NB4 (cell line): ENCODE results near the gene POU6F2.

Source experiments
- DNase-seq: peaks from one replicate; pipeline ENCODE4 v3.0.0; 2010; ENCODE audit warnings: low read depth
- H3K4me3 ChIP-seq: one replicate; pipeline ENCODE4 v1.5.1; 2011; ENCODE audit warnings: mild to moderate bottlenecking, low read depth, low read length, moderate library complexity
- MYC ChIP-seq: IDR thresholded peaks from 2 replicates; pipeline ENCODE4 v1.6.1; 2011; ENCODE audit warnings: low read depth, low read length
- POLR2A ChIP-seq: IDR thresholded peaks from 2 replicates; pipeline ENCODE4 v1.6.1; 2011; ENCODE audit warnings: mild to moderate bottlenecking; ENCODE audit not compliant: insufficient read length; ENCODE audit errors: extremely low read depth
- TF ChIP-seq, protein P1 (sequence below): IDR thresholded peaks from one replicate; pipeline ENCODE4 v1.5.1; 2012; ENCODE audit warnings: low read depth, low read length
- TF ChIP-seq, protein P2 (sequence below): IDR thresholded peaks from 2 replicates; pipeline ENCODE4 v1.6.1; 2011; ENCODE audit warnings: low read depth, low read length

The POU6F2 gene

DNA sequence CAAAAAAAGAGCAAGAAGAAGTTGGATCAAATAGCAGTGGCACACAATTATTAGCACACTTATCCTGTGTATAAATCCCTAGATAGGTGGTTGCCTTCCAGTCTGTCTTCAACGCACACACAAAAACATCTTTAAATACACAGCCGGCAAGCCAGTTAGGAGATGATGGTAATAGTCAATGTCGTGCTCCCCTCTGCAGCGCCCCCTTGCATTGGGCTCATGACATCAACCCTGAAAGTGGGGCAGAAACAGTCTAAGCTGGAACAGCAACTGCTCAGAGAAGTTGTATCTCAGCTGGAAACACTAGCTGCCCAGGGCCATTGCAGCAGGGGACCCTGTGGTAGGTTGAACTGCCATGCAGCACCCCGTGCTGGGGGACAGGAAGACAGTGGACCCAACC, 409.0 kb downstream of the POU6F2 start:
- no peak overlapping the region for H3K4me3 ChIP-seq
- TF ChIP-seq MYC (no peak), POLR2A (no peak)
- TF ChIP-seq, protein P1, sequence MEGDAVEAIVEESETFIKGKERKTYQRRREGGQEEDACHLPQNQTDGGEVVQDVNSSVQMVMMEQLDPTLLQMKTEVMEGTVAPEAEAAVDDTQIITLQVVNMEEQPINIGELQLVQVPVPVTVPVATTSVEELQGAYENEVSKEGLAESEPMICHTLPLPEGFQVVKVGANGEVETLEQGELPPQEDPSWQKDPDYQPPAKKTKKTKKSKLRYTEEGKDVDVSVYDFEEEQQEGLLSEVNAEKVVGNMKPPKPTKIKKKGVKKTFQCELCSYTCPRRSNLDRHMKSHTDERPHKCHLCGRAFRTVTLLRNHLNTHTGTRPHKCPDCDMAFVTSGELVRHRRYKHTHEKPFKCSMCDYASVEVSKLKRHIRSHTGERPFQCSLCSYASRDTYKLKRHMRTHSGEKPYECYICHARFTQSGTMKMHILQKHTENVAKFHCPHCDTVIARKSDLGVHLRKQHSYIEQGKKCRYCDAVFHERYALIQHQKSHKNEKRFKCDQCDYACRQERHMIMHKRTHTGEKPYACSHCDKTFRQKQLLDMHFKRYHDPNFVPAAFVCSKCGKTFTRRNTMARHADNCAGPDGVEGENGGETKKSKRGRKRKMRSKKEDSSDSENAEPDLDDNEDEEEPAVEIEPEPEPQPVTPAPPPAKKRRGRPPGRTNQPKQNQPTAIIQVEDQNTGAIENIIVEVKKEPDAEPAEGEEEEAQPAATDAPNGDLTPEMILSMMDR = peak; percentile 20
- TF ChIP-seq, protein P2, sequence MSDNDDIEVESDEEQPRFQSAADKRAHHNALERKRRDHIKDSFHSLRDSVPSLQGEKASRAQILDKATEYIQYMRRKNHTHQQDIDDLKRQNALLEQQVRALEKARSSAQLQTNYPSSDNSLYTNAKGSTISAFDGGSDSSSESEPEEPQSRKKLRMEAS = no peak
- peak; percentile 11 for DNase-seq

DNA sequence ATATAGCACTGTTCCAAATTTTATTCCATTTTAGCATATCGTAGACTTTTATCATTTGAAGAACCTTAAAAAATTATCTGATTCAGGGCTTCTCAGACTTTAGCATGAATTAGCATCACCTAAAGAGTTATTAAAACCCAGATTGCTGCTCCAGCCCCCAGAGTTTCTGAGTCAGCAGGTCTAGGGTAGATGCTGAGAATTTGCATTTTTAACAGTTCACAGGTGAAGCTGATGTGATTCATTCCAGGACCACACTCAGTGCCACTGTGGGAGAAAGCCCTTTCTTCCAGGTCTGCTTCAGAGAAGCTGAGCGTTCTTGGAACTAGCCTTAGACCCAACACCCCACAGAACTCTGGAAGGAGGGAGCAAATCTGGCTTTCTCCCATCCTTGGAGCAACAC, 414.4 kb downstream of the POU6F2 start:
- TF ChIP-seq, protein P2 = no peak
- TF ChIP-seq MYC (no peak), POLR2A (no peak)
- TF ChIP-seq, protein P1 = no peak
- no peak overlapping the region for H3K4me3 ChIP-seq
- no peak for DNase-seq

DNA sequence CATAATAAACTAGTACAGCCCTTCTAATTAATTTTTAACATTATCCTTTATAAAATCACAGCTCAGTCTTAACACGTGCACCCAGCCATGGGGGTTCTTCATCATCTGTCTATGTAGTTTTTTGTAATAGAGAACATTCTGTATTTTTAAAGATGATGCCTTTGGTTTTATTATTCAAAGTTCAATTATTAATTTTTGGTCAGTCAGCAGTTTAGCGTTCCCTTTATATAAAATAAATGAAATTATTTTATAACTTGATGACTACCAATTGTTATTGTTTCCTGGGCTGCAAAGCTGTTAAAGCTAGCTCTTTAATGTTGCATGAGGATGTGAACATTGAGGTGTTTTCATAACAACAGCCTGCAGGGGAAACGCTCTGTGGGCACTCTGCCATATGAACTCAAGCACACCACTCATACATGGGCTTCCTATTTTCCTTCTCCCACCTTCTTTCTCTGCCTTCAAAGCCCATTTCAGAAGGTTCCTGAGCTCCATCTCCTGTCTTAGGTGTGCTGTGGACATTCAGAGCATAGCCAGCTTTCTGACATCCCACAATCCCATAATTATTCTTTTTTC, 416.5 kb downstream of the POU6F2 start:
- TF ChIP-seq, protein P1 = no peak
- no peak for TF ChIP-seq POLR2A
- TF ChIP-seq MYC = no peak
- TF ChIP-seq, protein P2 = no peak
- DNase-seq = no peak

DNA sequence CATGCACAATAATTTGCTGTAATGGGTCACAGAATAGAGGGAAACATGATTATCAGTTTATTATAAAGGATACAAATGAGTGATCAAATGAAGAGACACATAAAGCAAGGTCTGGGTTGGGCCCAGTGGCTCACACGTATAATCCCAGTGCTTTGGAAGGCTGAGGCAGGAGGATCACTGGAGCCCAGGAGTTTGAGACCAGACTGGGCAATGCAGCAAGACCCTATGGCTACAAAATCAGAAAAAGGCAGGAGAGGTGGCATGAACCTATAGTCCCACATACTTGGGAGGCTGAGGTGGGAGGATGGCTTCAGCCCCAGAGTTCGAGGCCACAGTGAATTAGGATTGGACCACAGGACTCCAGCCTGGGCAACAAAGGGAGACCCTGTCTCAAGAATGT, 421.7 kb downstream of the POU6F2 start:
- H3K4me3 ChIP-seq = no peak overlapping the region
- TF ChIP-seq, protein P1 = no peak
- DNase-seq = no peak

More for the DNA sequence above, 416.5 kb downstream of the POU6F2 start:
- no peak overlapping the region for H3K4me3 ChIP-seq

DNA sequence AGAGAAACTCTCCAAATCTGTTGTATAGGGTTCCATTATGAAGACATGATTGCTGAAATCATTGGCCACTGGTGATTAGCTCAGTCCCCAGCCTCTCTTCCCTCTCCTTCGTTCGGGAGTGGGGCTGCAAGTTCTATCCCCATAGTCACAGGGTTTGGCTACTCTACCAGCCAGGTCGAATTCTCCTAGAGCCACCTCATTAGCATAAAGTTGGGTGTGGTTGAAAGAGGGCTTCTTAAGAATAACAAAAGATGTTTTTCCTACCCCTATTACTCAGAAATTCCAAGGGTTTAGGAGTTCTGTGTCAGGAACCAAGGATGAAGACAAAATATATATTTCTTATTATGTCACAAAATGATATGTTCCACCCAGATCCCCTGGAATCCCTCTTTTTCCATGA, 422.3 kb downstream of the POU6F2 start:
- DNase-seq = no peak
- no peak overlapping the region for H3K4me3 ChIP-seq
- TF ChIP-seq, protein P1 = no peak
- TF ChIP-seq, protein P2 = no peak
- no peak for TF ChIP-seq POLR2A
- no peak for TF ChIP-seq MYC

DNA sequence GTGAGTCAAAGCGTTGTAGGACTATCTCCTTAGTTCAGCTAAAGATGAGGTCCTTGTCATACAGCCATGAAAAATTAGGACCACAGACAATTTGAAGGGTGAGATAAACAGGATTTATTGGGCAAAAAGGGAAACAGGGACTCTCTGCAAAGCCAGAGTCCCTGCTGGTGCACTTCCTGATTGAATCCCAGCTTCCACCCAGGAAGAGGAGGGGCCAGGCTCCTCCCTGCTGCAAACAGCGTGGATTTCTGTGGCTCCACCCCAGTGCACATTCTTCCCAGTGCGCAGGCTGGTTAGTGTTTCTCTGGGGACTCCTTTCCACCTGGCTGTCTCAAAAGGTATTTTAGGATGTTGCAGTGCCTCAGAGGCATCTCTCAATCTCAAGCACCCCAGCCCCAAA, 423.1 kb downstream of the POU6F2 start:
- no peak overlapping the region for H3K4me3 ChIP-seq
- no peak for TF ChIP-seq POLR2A
- TF ChIP-seq, protein P1 = no peak

More for the DNA sequence above, 423.1 kb downstream of the POU6F2 start:
- DNase-seq = no peak
